Measurements from ENCODE around the gene TMEM41B. TPM values are rescaled to one million over a fixed set of nuclear protein-coding genes. Genes with fewer than 3 reads are reported as not detected.
"Not testable (repeated sequence)": the region's sequence is repeated elsewhere in the genome, so short reads cannot be mapped to it uniquely, and the experiment has no call there.

The TMEM41B gene
- total RNA-seq, 4 donors from 2014 or later, result 26.0 to 31.2 (median 28.9) TPM

DNA sequence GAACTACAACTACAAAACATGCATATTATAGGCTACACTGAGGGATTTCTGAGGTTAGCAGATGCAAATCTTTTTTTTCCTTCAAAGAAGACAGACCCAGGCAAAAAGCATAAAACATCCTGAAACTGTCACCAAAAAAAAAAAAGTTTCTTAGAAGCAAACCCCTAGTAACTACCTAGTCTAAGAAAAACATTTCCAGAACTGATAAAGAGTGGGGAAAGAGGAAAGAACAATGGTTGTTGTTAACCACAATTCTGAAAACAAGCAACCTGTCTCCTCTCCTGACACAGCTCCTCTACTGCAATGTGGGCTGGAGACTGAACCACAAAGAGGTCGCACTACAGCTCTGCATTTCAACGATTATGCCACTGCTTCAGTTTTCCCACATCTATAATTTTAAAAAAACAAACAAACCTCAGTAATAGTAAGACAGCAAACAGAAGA lies 64.2 kb downstream of the TMEM41B start:
- H3K9me3 ChIP-seq, result no peaks in the 10 kb centered on the region
- no peak for DNase-seq (ENCODE audit: low spot score in 2 of 2)
- no peak for TF ChIP-seq POLR2A (IDR thresholded peaks at IDR 0.05)
- TF ChIP-seq, protein P1, sequence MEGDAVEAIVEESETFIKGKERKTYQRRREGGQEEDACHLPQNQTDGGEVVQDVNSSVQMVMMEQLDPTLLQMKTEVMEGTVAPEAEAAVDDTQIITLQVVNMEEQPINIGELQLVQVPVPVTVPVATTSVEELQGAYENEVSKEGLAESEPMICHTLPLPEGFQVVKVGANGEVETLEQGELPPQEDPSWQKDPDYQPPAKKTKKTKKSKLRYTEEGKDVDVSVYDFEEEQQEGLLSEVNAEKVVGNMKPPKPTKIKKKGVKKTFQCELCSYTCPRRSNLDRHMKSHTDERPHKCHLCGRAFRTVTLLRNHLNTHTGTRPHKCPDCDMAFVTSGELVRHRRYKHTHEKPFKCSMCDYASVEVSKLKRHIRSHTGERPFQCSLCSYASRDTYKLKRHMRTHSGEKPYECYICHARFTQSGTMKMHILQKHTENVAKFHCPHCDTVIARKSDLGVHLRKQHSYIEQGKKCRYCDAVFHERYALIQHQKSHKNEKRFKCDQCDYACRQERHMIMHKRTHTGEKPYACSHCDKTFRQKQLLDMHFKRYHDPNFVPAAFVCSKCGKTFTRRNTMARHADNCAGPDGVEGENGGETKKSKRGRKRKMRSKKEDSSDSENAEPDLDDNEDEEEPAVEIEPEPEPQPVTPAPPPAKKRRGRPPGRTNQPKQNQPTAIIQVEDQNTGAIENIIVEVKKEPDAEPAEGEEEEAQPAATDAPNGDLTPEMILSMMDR (IDR thresholded peaks at IDR 0.05), result no peak
- TF ChIP-seq EP300 (IDR thresholded peaks at IDR 0.05), result no peak
- no peak overlapping the region for H3K4me3 ChIP-seq
- H3K27me3 ChIP-seq, result no peaks in the 10 kb centered on the region
- WGBS, 2 donors, result 22 to 32% methylated on average over 2 of the region's 2 CpGs
- peaks cover 0 to 3% (median 0%) of the 10 kb centered on the region in 3 donors for H3K36me3 ChIP-seq
- H3K27ac ChIP-seq, result peak overlapping the region in 1 of 4 donors; percentile 13
- peaks cover 0 to 25% (median 3%) of the 10 kb centered on the region in 4 donors for H3K4me1 ChIP-seq

DNA sequence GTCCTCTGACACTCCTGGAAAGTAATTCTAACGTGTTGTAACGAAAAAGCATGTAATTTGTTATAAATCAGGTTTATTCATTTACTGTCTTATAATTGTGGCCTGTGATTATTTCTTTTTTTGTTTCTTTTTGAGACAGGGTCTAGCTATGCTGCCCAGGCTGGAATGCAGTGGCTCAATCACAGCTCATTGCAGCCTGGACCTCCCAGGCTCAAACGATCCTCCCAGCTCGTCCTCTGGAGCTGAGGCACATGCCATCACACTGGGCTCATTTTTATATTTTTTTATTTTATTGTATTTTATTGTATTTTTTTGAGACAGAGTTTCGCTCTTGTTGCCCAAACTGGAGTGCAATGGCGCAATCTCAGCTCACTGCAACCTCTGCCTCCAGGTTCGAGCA lies 65.1 kb downstream of the TMEM41B start:
- TF ChIP-seq EP300 (IDR thresholded peaks at IDR 0.05) (no peak), POLR2A (IDR thresholded peaks at IDR 0.05) (no peak)
- TF ChIP-seq, protein P1 (IDR thresholded peaks at IDR 0.05), result no peak
- Histone ChIP-seq H3K9me3 (no peaks in the 10 kb centered on the region), H3K4me1 (peaks cover 0 to 25% (median 3%) of the 10 kb centered on the region in 4 donors), H3K27me3 (no peaks in the 10 kb centered on the region), H3K27ac (no peak overlapping the region), H3K4me3 (no peak overlapping the region), H3K36me3 (no peaks in the 10 kb centered on the region)
- no peak for DNase-seq (ENCODE audit: low spot score in 2 of 2)
- WGBS, 2 donors, result 88 to 90% methylated on average over 7 of the region's 7 CpGs

DNA sequence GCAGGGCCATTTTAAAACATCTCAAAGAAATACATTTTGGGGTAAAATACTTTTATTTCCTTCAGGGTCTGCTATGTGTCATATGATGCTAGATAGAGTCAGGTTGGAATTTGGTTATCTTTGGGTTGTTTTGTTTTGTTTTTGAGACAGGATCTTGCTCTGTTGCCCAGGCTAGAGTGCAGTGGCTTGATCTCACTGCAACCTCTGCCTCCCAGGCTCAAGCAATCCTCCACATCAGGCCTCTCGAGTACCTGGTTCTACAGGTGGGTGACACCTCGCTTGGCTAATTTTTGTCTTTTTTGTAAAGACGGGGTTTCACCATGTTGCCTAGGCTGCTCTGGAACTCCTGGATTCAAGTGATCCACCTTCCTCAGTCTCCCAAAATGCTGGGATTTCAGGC lies 66.5 kb downstream of the TMEM41B start:
- Histone ChIP-seq H3K4me3 (no peak overlapping the region), H3K36me3 (no peaks in the 10 kb centered on the region), H3K27me3 (no peaks in the 10 kb centered on the region), H3K9me3 (no peaks in the 10 kb centered on the region), H3K4me1 (peaks cover 0 to 25% (median 3%) of the 10 kb centered on the region in 4 donors), H3K27ac (no peak overlapping the region)
- 97% methylated on average over 3 of the region's 3 CpGs for WGBS, 2 donors
- DNase-seq (ENCODE audit: low spot score in 2 of 2), result no peak
- TF ChIP-seq, protein P1 (IDR thresholded peaks at IDR 0.05), result no peak
- TF ChIP-seq EP300 (IDR thresholded peaks at IDR 0.05) (no peak), POLR2A (IDR thresholded peaks at IDR 0.05) (no peak)

DNA sequence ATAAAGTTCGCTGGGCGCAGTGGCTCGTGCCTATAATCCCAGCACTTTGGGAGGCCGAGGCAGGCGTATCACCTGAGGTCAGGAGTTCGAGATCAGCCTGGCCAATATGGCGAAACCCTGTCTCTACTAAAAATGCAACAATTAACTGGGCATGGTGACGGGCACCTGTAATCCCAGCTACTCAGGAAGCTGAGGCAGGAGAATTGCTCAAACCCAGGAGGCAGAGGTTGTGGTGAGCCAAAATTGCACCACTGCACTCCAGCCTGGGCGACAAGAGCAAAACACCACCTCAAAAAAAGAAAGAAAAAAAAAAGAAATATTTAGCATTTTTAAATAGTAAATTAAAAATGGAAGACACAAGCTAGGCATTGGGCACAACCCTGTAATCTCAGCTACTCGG lies 78.2 kb downstream of the TMEM41B start:
- H3K27ac ChIP-seq; H3K27me3 ChIP-seq; DNase-seq (ENCODE audit: low spot score in 2 of 2); H3K4me3 ChIP-seq; H3K36me3 ChIP-seq; H3K9me3 ChIP-seq: not testable (repeated sequence)
- peaks cover 0 to 17% (median 6%) of the 10 kb centered on the region in 4 donors for H3K4me1 ChIP-seq
- 94 to 95% methylated on average over 10 of the region's 10 CpGs for WGBS, 2 donors

DNA sequence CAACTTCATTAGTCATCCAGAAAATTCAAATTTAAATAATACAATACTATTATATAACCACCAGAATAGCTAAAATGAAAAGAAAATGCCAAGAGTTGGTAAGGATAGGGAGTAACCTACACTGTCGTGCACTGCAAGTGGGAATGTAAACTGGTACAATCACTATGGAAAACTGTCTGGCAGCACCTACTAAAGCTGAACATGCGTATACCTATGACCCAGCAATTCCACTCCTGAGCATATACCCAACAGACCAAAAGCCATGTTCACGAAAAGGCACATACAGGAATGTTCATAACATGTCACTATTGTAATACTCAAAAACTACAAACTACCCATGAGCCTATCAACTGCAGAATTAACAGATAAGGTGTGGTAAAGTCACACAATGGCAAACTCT lies 81.9 kb downstream of the TMEM41B start:
- H3K9me3 ChIP-seq, result no peaks in the 10 kb centered on the region
- 81 to 88% methylated on average over 3 of the region's 3 CpGs for WGBS, 2 donors
- no peak overlapping the region for H3K27ac ChIP-seq
- H3K4me3 ChIP-seq, result no peak overlapping the region
- no peaks in the 10 kb centered on the region for H3K27me3 ChIP-seq
- peaks cover 0 to 37% (median 12%) of the 10 kb centered on the region in 4 donors for H3K4me1 ChIP-seq
- TF ChIP-seq, protein P1 (IDR thresholded peaks at IDR 0.05), result no peak
- TF ChIP-seq POLR2A (IDR thresholded peaks at IDR 0.05) (no peak), EP300 (IDR thresholded peaks at IDR 0.05) (no peak)
- no peak for DNase-seq (ENCODE audit: low spot score in 2 of 2)
- H3K36me3 ChIP-seq, result no peaks in the 10 kb centered on the region

DNA sequence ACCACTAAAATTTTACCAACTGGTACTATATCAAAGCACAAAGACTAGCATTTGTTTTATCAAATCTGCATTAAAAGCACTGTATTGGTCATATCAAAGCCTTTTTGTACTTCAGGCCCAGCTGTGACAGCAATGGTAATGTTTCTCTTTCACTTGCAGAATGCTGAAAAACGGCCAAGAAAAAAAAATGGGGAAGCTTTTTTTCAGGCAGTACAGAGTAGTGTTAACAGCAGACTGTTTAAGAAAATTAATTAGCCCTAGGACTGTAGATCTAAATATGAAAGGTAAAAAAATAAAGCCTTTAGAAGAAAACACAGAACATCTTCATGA lies 82.6 kb downstream of the TMEM41B start:
- Histone ChIP-seq H3K9me3 (no peaks in the 10 kb centered on the region), H3K4me3 (peak overlapping the region in 3 of 4 donors; percentile 28 to 34 (median 33)), H3K27me3 (no peaks in the 10 kb centered on the region), H3K27ac (peak overlapping the region in 2 of 4 donors; percentile 56 to 65), H3K4me1 (peaks cover 0 to 37% (median 12%) of the 10 kb centered on the region in 4 donors), H3K36me3 (no peaks in the 10 kb centered on the region)
- 0 to 4% methylated on average over 1 of the region's 1 CpG for WGBS, 2 donors
- TF ChIP-seq, protein P1 (IDR thresholded peaks at IDR 0.05), result no peak
- TF ChIP-seq EP300 (IDR thresholded peaks at IDR 0.05), result no peak
- TF ChIP-seq POLR2A (IDR thresholded peaks at IDR 0.05), result no peak
- peak in 1 of 2 donors; percentile 11 for DNase-seq (ENCODE audit: low spot score in 2 of 2)

Data from tibial nerve (tissue), 4 donors.